ENCODE data around the gene MRPL9. TPM values are rescaled to one million over a fixed set of nuclear protein-coding genes. Genes with fewer than 3 reads are reported as not detected.

The MRPL9 gene
- total RNA-seq, 4 donors from 2014 or later = 31.3 to 92.4 (median 40.1) TPM

DNA sequence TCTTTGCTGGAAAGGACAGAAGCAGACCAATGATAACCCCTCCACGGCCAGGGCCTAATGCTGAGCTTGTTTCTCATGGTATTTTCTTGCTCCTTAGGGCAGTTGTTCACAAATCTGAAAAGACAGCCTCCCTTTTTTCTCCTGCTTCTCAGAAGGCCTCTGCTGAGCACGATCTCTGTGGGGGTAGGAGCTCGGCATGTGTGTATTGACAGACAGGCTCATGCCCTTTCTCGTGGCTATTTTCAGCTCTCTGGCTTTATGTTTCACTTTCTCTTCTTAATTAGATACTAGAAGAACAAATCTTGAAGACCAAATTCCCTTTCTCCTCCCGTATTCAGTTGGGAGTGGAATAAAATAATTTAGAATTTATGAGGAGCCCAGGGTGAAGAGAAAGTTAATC, 42.7 kb downstream of the MRPL9 start:
- Histone ChIP-seq H3K4me3 (peak overlapping the region; percentile 42 to 58 (median 54)), H3K27ac (peak overlapping the region; percentile 53 to 63 (median 58)), H3K4me1 (peaks cover 0 to 29% (median 5%) of the 10 kb centered on the region in 4 donors), H3K27me3 (peaks cover 0 to 8% of the 10 kb centered on the region in 2 donors), H3K36me3 (no peaks in the 10 kb centered on the region), H3K9me3 (no peaks in the 10 kb centered on the region)
- no peak for DNase-seq
- no peak for TF ChIP-seq POLR2A (IDR thresholded peaks at IDR 0.05)
- TF ChIP-seq, protein P1, sequence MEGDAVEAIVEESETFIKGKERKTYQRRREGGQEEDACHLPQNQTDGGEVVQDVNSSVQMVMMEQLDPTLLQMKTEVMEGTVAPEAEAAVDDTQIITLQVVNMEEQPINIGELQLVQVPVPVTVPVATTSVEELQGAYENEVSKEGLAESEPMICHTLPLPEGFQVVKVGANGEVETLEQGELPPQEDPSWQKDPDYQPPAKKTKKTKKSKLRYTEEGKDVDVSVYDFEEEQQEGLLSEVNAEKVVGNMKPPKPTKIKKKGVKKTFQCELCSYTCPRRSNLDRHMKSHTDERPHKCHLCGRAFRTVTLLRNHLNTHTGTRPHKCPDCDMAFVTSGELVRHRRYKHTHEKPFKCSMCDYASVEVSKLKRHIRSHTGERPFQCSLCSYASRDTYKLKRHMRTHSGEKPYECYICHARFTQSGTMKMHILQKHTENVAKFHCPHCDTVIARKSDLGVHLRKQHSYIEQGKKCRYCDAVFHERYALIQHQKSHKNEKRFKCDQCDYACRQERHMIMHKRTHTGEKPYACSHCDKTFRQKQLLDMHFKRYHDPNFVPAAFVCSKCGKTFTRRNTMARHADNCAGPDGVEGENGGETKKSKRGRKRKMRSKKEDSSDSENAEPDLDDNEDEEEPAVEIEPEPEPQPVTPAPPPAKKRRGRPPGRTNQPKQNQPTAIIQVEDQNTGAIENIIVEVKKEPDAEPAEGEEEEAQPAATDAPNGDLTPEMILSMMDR (IDR thresholded peaks at IDR 0.05) = no peak

DNA sequence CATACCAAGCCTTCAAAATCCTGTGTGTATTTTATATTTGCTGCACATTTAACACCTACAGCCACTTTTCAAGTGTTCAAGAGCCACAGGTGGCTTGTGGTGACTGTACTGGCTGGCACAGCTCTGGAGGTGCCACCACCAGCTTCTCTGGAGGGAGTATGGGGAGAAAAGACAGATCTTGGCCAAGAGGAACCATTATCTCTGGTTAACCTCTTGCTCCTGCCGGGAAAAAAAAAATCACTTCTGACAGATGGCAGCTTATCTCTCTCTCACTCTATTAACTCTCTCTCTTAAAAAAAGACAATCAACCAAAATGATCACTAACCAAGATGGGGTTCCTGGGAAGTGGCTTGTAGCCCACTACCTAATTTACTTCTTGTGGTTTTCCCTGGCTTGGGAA, 43.2 kb downstream of the MRPL9 start:
- peak overlapping the region in 3 of 4 donors; percentile 53 to 63 (median 63) for H3K27ac ChIP-seq
- H3K4me3 ChIP-seq = peak overlapping the region in 2 of 4 donors; percentile 55 to 58
- no peaks in the 10 kb centered on the region for H3K36me3 ChIP-seq
- TF ChIP-seq, protein P1 (IDR thresholded peaks at IDR 0.05) = no peak
- no peak for TF ChIP-seq POLR2A (IDR thresholded peaks at IDR 0.05)
- DNase-seq = no peak
- peaks cover 0 to 29% (median 5%) of the 10 kb centered on the region in 4 donors for H3K4me1 ChIP-seq
- no peaks in the 10 kb centered on the region for H3K9me3 ChIP-seq
- H3K27me3 ChIP-seq = peaks cover 0 to 8% of the 10 kb centered on the region in 2 donors

DNA sequence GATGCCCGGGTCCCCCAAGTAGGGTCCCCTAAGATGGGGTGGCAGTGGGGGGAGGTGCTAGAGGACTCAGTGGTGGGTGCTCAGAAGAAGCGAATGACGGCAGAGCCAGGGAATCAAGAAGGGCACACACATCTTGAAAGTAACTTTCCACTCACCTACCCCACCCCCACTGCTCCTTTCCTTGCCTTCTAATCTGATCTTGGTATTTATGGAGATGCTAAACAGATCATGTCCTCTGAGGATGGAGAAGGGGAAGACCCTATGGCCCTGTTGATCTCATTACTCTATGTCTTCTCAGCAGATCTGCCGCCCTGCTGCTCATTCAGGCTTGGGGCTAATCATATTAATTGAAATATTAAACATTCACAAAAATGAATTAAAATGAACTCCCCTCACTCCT, 44.6 kb downstream of the MRPL9 start:
- Histone ChIP-seq H3K27me3 (peaks cover 0 to 8% of the 10 kb centered on the region in 2 donors), H3K9me3 (no peaks in the 10 kb centered on the region), H3K27ac (no peak overlapping the region), H3K36me3 (no peaks in the 10 kb centered on the region), H3K4me3 (no peak overlapping the region), H3K4me1 (peaks cover 0 to 29% (median 5%) of the 10 kb centered on the region in 4 donors)
- TF ChIP-seq, protein P1 (IDR thresholded peaks at IDR 0.05) = no peak
- TF ChIP-seq POLR2A (IDR thresholded peaks at IDR 0.05) = no peak
- DNase-seq = no peak

DNA sequence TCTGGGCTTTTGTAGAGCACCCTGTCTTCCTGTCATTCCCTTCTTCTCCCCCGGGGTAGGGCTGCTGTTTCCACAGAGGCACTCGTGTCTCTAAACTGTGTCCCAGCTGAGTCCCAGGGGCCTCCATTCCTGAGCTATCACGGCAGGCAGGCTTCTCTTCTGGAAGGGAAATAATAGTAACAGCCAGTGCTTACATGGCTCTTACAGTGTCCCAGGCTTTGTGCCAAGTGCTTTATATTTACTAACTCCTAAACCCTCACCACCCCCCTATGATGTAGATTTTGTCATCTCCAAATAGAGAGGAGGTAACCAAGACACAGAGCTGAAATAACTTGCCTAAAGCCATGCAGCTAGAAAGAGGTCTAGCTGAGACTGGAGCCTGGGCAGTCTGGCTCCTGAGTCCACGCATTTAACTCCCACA, 45.3 kb downstream of the MRPL9 start:
- peaks cover 0 to 34% (median 5%) of the 10 kb centered on the region in 4 donors for H3K4me1 ChIP-seq
- H3K27ac ChIP-seq = no peak overlapping the region
- H3K27me3 ChIP-seq = peaks cover 0 to 8% of the 10 kb centered on the region in 2 donors

DNA sequence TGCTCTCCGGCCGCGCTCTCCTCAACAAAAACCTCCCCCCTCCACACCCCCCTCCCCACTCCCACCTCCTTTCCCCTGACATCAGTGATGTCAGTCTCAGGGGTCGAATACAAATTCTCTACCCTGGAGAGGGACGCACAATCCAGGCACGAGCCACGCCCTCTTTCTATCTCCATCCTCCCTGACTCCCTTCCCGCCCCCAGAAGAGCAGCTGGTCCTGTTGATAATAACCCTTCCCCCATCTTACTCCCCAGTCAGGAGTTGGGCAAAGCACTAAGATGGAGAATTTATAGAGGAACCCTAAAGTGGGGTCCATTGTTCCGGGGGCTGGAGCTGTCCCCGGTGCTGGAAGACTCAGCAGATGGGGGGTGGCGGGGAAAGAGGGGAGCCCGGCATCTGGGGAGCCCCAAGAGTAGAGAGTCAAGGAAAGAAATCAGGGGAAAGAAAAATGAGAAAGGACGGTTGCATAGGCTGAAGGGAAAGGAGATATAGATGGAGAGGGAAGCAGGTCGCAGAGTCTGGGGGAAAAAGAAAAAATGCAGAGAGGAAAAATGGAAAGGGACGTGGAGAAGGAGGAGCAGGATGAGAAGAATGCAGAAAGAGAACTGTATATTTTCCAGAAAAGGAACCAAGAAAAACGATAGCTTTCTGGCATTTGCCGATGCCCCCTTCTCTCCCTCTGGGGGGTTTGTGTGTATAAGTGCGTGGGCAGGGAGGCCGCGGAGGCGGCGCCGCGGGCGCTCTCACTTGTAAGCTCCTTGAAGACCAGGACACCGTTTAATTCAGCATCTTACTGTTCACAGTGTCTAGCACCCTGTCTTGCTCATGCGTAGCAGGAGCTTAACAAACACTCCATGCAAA, 46.3 kb downstream of the MRPL9 start, which contains the start of gene CELF3:
Gene CELF3 (minus strand): TSS at position 33 of the 861 bp plus-strand sequence. CDS start 783 bp downstream, outside the sequence.
- H3K4me3 ChIP-seq = no peak within 1 kb of the TSS
- peaks cover 0 to 41% (median 5%) of the 10 kb centered on the region in 4 donors for H3K4me1 ChIP-seq
- H3K36me3 ChIP-seq = no peaks in the 10 kb centered on the region
- TF ChIP-seq, protein P1 (IDR thresholded peaks at IDR 0.05) = no peak
- no peak for TF ChIP-seq POLR2A (IDR thresholded peaks at IDR 0.05)
- H3K27ac ChIP-seq = no peak within 1 kb of the TSS
- peaks cover 0 to 8% of the 10 kb centered on the region in 2 donors for H3K27me3 ChIP-seq
- H3K9me3 ChIP-seq = no peaks in the 10 kb centered on the region
- DNase-seq = no peak

More for the DNA sequence above, 45.3 kb downstream of the MRPL9 start:
- no peak for DNase-seq
- Histone ChIP-seq H3K9me3 (no peaks in the 10 kb centered on the region), H3K4me3 (no peak overlapping the region), H3K36me3 (no peaks in the 10 kb centered on the region)
- TF ChIP-seq POLR2A (IDR thresholded peaks at IDR 0.05) = no peak
- TF ChIP-seq, protein P1 (IDR thresholded peaks at IDR 0.05) = no peak
